ENCODE data around the gene GDAP2. TPM values are rescaled to one million over a fixed set of nuclear protein-coding genes. Genes with fewer than 3 reads are reported as not detected.

GDAP2 gene
- total and polyA plus RNA-seq, 2 of the 4 experiments (the other 2 are of a cell fraction) = 5.4 to 27.1 TPM

GRCh38 chr1:117814856-117815797 is 114.3 kb downstream of the GDAP2 start:
- Histone ChIP-seq H2AK5ac (ENCODE audit: low read depth, low read length) (peak overlapping the region; percentile 95), H3K18ac (ENCODE audit: low read depth, low read length) (peak overlapping the region; percentile 85), H2BK5ac (ENCODE audit: low read depth, low read length, poor library complexity, severe bottlenecking) (peak overlapping the region; percentile 89), H2AFZ (replicated peaks; ENCODE audit: low read length, poor library complexity) (peak overlapping the region; percentile 59), H3K9me3 (ENCODE audit: control insufficient read depth, insufficient read depth, low read length) (no peaks in the 10 kb centered on the region), H3K27ac (ENCODE audit: insufficient read depth, low read length) (peak overlapping the region; percentile 63), H4K8ac (ENCODE audit: low read depth in 2 of 2, low read length in 2 of 2) (peak overlapping the region; percentile 87 to 91), H3K9ac (ENCODE audit: low read depth, low read length) (0 out of 2 replicates have a peak overlapping the region, but pooled peaks have one; percentile 9), H3K23ac (ENCODE audit: low read depth, low read length) (peak overlapping the region; percentile 88), H2BK120ac (ENCODE audit: low read depth, low read length) (peak overlapping the region; percentile 100), H4K91ac (ENCODE audit: insufficient read depth, low read depth, low read length) (peak overlapping the region; percentile 89), H4K5ac (ENCODE audit: low read depth, low read length) (peak overlapping the region; percentile 62), H3K9me1 (ENCODE audit: insufficient read depth, low read length) (peaks cover 15% of the 10 kb centered on the region), H3K4me3 (ENCODE audit: insufficient read depth, low read depth, low read length) (no peak overlapping the region), H3K4me2 (ENCODE audit: low read depth, low read length) (no peak overlapping the region), H3K36me3 (ENCODE audit: control insufficient read depth, insufficient read depth, low read length) (no peaks in the 10 kb centered on the region), H3K79me1 (ENCODE audit: low read depth in 1 of 2, low read length in 2 of 2) (peaks cover 0 to 55% of the 10 kb centered on the region in 2 experiments; a peak in 2 of 4 replicates), H2AK9ac (replicated peaks; ENCODE audit: low read depth, low read length, poor library complexity) (peak overlapping the region; percentile 80), H3K27me3 (ENCODE audit: control insufficient read depth, insufficient read depth, low read length) (no peaks in the 10 kb centered on the region), H3K14ac (replicated peaks; ENCODE audit: low read depth, low read length) (peak overlapping the region; percentile 96), H4K20me1 (ENCODE audit: insufficient read depth, low read length) (no peaks in the 10 kb centered on the region), H2BK20ac (ENCODE audit: low read depth, low read length) (peak overlapping the region; percentile 98), H3K4ac (ENCODE audit: low read depth, low read length) (peak overlapping the region; percentile 99), H3K4me1 (ENCODE audit: control insufficient read depth, insufficient read depth, low read length) (peaks cover 24% of the 10 kb centered on the region), H2BK15ac (ENCODE audit: low read depth, low read length) (peak overlapping the region; percentile 99; the same call in 2 of the 3 replicates), H3K56ac (ENCODE audit: extremely low read depth, insufficient read depth, low read length) (peak overlapping the region; percentile 56)
- in situ Hi-C loops (cut with MboI; ENCODE audit: low sequenced_read_pairs) = no loop called here
- 60% methylated on average over 1 of the region's 6 CpGs; no CpG with 5 or more reads in 1 of the 2 experiments for WGBS, 2 experiments (ENCODE audit: extremely low coverage in 2 of 2, insufficient read length in 1 of 2)
- intact Hi-C loops (cut with micrococcal nuclease) = no loop called here
- DNase-seq (peak; percentile 70), ATAC-seq (ENCODE audit: low read depth) (peak; percentile 61)
- no peak for TF ChIP-seq USF2 (IDR thresholded peaks at IDR 0.05; ENCODE audit: low read depth, low read length)
- no peak for TF ChIP-seq ELK1 (IDR thresholded peaks at IDR 0.05; ENCODE audit: borderline replicate concordance, low read depth, low read length)
- TF ChIP-seq NFE2L2 (IDR thresholded peaks at IDR 0.05; ENCODE audit: low read depth, low read length) = no peak
- no peak for TF ChIP-seq POLR2A (IDR thresholded peaks at IDR 0.05; ENCODE audit: low read depth, low read length)
- TF ChIP-seq MXI1 (IDR thresholded peaks at IDR 0.05; ENCODE audit: borderline replicate concordance, low read depth, low read length) = no peak
- TF ChIP-seq BHLHE40 (IDR thresholded peaks at IDR 0.05; ENCODE audit: low read depth, low read length) = 0 out of 2 replicates have a peak, but pooled peaks have one; percentile 3
- 0 out of 2 replicates have a peak, but pooled peaks have one; percentile 5 for TF ChIP-seq MAZ (IDR thresholded peaks at IDR 0.05; ENCODE audit: borderline replicate concordance, low read depth, low read length)
- TF ChIP-seq RCOR1 (IDR thresholded peaks at IDR 0.05; ENCODE audit: insufficient replicate concordance, low read length) = no peak
- TF ChIP-seq MAFK (IDR thresholded peaks at IDR 0.05; ENCODE audit: low read depth, low read length) = no peak
- TF ChIP-seq CHD1 (IDR thresholded peaks at IDR 0.05; ENCODE audit: low read depth, low read length) = no peak
- peak; percentile 63 for TF ChIP-seq FOS (IDR thresholded peaks at IDR 0.05; ENCODE audit: low read depth, low read length)
- TF ChIP-seq RFX5 (IDR thresholded peaks at IDR 0.05; ENCODE audit: low read depth, low read length) = no peak
- peak; percentile 27; the same call in 1 of the 2 replicates for TF ChIP-seq CEBPB (IDR thresholded peaks at IDR 0.05; ENCODE audit: low read depth, low read length)
- no TSS peak for BruUV-seq (replicated peaks)
- POLR2A ChIA-PET (ENCODE audit: unreplicated experiment) = no interaction called here
- CTCF ChIA-PET = interaction anchor here (1.6 to 2.1 kb wide), 2 partner anchors 19 to 80 kb away, joined by 3 to 5 read pairs; no protein-coding TSS in a partner anchor
- dilution Hi-C loops (cut with HindIII; ENCODE audit: low sequenced_read_pairs, unreplicated experiment) = no loop called here
